HCT116 (cell line): Measurements from ENCODE around the gene BTNL3. TPM values are rescaled to one million over a fixed set of nuclear protein-coding genes. Genes with fewer than 3 reads are reported as not detected.

Experiments used
- ATAC-seq: fragments of 200-7000 bp; cut with Tn5 transposase; 2 replicates; pipeline ENCODE4 v1.9.1; 2020; ENCODE audit warnings: mild to moderate bottlenecking, moderate library complexity
- BruUV-seq: library from RNA; stranded (reverse); fragments of 400-500 nt; replicated peaks from 2 replicates; lab custom pipeline; 2021; lab: Mats Ljungman, UMichigan
- CTCF ChIA-PET: fragments of 300-600 bp; sonication (Branson Sonifier 250); formaldehyde crosslinking; loops from one replicate; lab custom pipeline; 2021; ENCODE audit warnings: antibody characterized with exemption; lab: Charles Lee
- POLR2A ChIA-PET: fragments of 300-600, 350-600 bp; sonication (Branson Sonifier 250); formaldehyde crosslinking; loops from one replicate; lab custom pipeline; 2021; ENCODE audit warnings: antibody characterized with exemption; lab: Charles Lee
- RAD21 ChIA-PET, 2 experiments: fragments of 300-600 bp; sonication (Branson Sonifier 250); formaldehyde crosslinking; loops; one replicate each; lab custom pipeline; 2023; ENCODE audit warnings: low total read pairs in 2 of 2; ENCODE audit not compliant: uncharacterized antibody in 2 of 2, unreplicated experiment in 2 of 2, low non-redundant PET in 1 of 2; lab: Charles Lee
- DNase-seq: peaks from one replicate; pipeline ENCODE4 v3.0.0-alpha.2; 2010; ENCODE audit warnings: low read depth, low spot score
- H2AFZ ChIP-seq: fragments of 200-600 bp; shearing (Covaris generic), sonication (generic); 2 replicates; pipeline ENCODE4 v1.6.1; 2017; ENCODE audit warnings: low read depth, mixed run types, mixed read lengths, antibody characterized with exemption, low read length; ENCODE audit not compliant: poor library complexity, severe bottlenecking
- H3K27ac ChIP-seq: 2 replicates; pipeline ENCODE4 v1.5.1; 2012; ENCODE audit warnings: low read depth, low read length
- H3K27me3 ChIP-seq: fragments of 200-600 bp; sonication (generic); 2 replicates; pipeline ENCODE4 v1.6.1; 2016; ENCODE audit warnings: mixed run types, low read length, mixed read lengths; ENCODE audit not compliant: insufficient read depth
- H3K36me3 ChIP-seq, 2 experiments: fragments of 200-500 bp in 1 of 2; fragments of 200-600 bp in 1 of 2; sonication (Bioruptor generic) in 1 of 2; sonication (generic) in 1 of 2; 2 replicates each; pipeline versions ENCODE4 v1.5.1 to v1.6.1; 2014 to 2016; ENCODE audit warnings: low read length in 2 of 2, inconsistent platforms in 1 of 2, mixed read lengths in 1 of 2, mixed run types in 1 of 2; ENCODE audit not compliant: insufficient read depth in 2 of 2, control insufficient read depth in 1 of 2
- H3K4me1 ChIP-seq, 2 experiments: fragments of 200-600 bp in 1 of 2; sonication (generic) in 1 of 2; 2 replicates each; pipeline versions ENCODE4 v1.5.1 to v1.6.1; 2012 to 2017; ENCODE audit warnings: low read length in 2 of 2, inconsistent platforms in 1 of 2, mild to moderate bottlenecking in 1 of 2, mixed read lengths in 1 of 2, mixed run types in 1 of 2, moderate library complexity in 1 of 2; ENCODE audit not compliant: insufficient read depth in 2 of 2, control insufficient read depth in 1 of 2
- H3K4me2 ChIP-seq: fragments of 200-600 bp; sonication (generic); 2 replicates; pipeline ENCODE4 v1.6.1; 2017; ENCODE audit warnings: mixed run types, low read length, mixed read lengths
- H3K4me3 ChIP-seq, 2 experiments: fragments of 200-600 bp in 1 of 2; sonication (generic) in 1 of 2; replicated peaks in 1 of 2; 2 replicates each; pipeline ENCODE4 v1.5.1; 2011 to 2016; ENCODE audit warnings: low read length in 2 of 2, control low read depth in 1 of 2, low read depth in 1 of 2, mild to moderate bottlenecking in 1 of 2, mixed read lengths in 1 of 2, mixed run types in 1 of 2
- H3K79me2 ChIP-seq: fragments of 200-600 bp; sonication (generic); 2 replicates; pipeline ENCODE4 v1.6.1; 2017; ENCODE audit warnings: mild to moderate bottlenecking, mixed run types, low read length, moderate library complexity, mixed read lengths; ENCODE audit not compliant: insufficient read depth
- H3K9ac ChIP-seq: fragments of 200-600 bp; sonication (generic); 2 replicates; pipeline ENCODE4 v1.6.1; 2016; ENCODE audit warnings: low read length, mixed read lengths
- H3K9me2 ChIP-seq: fragments of 200-600 bp; sonication (generic), shearing (Covaris generic); 2 replicates; pipeline ENCODE4 v1.6.1; 2017; ENCODE audit warnings: mixed run types, mild to moderate bottlenecking, moderate library complexity; ENCODE audit not compliant: insufficient read depth
- H3K9me3 ChIP-seq, 2 experiments: fragments of 200-500 bp in 1 of 2; fragments of 200-600 bp in 1 of 2; sonication (Bioruptor generic) in 1 of 2; sonication (generic) in 1 of 2; 2 replicates each; pipeline ENCODE4 v1.6.1; 2014 to 2017; ENCODE audit warnings: low read length in 2 of 2, mixed read lengths in 2 of 2, inconsistent platforms in 1 of 2, low read depth in 1 of 2, mild to moderate bottlenecking in 1 of 2, mixed run types in 1 of 2, moderate library complexity in 1 of 2; ENCODE audit not compliant: control insufficient read depth in 1 of 2, insufficient read depth in 1 of 2
- H4K20me1 ChIP-seq: fragments of 200-600 bp; sonication (generic), shearing (Covaris generic); 2 replicates; pipeline ENCODE4 v1.6.1; 2017; ENCODE audit warnings: mixed run types, mild to moderate bottlenecking, moderate library complexity; ENCODE audit not compliant: insufficient read depth
- CBX3 ChIP-seq: IDR thresholded peaks from 2 replicates; pipeline ENCODE4 v1.6.1; 2012; ENCODE audit warnings: low read depth
- CTCF ChIP-seq, 3 experiments: fragments of 200-600 bp in 1 of 3; sonication (generic) in 1 of 3; IDR thresholded peaks in 2 of 3; conservative IDR thresholded peaks in 1 of 3; 2 replicates each; pipeline ENCODE4 v1.5.1; 2012 to 2017; ENCODE audit warnings: low read depth in 2 of 3, low read length in 2 of 3, antibody characterized with exemption in 1 of 3, borderline replicate concordance in 1 of 3, control low read depth in 1 of 3, mild to moderate bottlenecking in 1 of 3, mixed read lengths in 1 of 3, mixed run types in 1 of 3, moderate library complexity in 1 of 3; ENCODE audit not compliant: insufficient read depth in 1 of 3
- EGR1 ChIP-seq: IDR thresholded peaks from 2 replicates; pipeline ENCODE4 v1.6.1; 2012; ENCODE audit warnings: low read depth
- POLR2AphosphoS5 ChIP-seq: IDR thresholded peaks from 2 replicates; pipeline ENCODE4 v1.6.1; 2011; ENCODE audit warnings: mild to moderate bottlenecking, low read depth, low read length, moderate library complexity
- REST ChIP-seq: IDR thresholded peaks from 2 replicates; pipeline ENCODE4 v1.6.1; 2012; ENCODE audit warnings: low read depth
- ZBTB33 ChIP-seq: IDR thresholded peaks from 2 replicates; pipeline ENCODE4 v1.6.1; 2011; ENCODE audit warnings: mild to moderate bottlenecking, low read length, moderate library complexity; ENCODE audit not compliant: insufficient replicate concordance; ENCODE audit errors: extremely low read depth
- ZFX ChIP-seq: fragments of 450-650 bp; IDR thresholded peaks from 2 replicates; pipeline ENCODE4 v1.6.1; 2017
- intact Hi-C: fragments of 100-400 bp; cut with micrococcal nuclease; formaldehyde crosslinking; loops from 2 replicates; pipeline ENCODE4 v1.10.0; 2022
- total RNA-seq: library from RNA; stranded (reverse); gene quantifications from one replicate; pipeline ENCODE4 v1.2.1, GENCODE V29; 2021; ENCODE audit not compliant: unreplicated experiment

Gene BTNL3
- total RNA-seq, 1 experiment from 2014 or later: not detected

GRCh38 chr5:181047921-181048320 is 59.3 kb downstream of the BTNL3 start (continued):
- TF ChIP-seq ZBTB33: no peak

GRCh38 chr5:181050016-181050415 is 61.4 kb downstream of the BTNL3 start:
- H3K79me2 ChIP-seq: no peaks in the 10 kb centered on the region
- TF ChIP-seq CBX3: no peak
- intact Hi-C loops: no loop called here
- no peak overlapping the region for H3K4me3 ChIP-seq
- peaks cover 8% of the 10 kb centered on the region; the same call in 1 of the 2 replicates for H3K27me3 ChIP-seq
- ATAC-seq: no peak
- DNase-seq: no peak
- H3K4me2 ChIP-seq: no peak overlapping the region
- H3K36me3 ChIP-seq: no peaks in the 10 kb centered on the region
- ChIA-PET POLR2A (no interaction called here), RAD21 (no interaction called here), CTCF (no interaction called here)
- peaks cover 3 to 17% of the 10 kb centered on the region in 2 experiments; a peak in 3 of 4 replicates for H3K4me1 ChIP-seq
- no peak overlapping the region for H2AFZ ChIP-seq
- H4K20me1 ChIP-seq: no peaks in the 10 kb centered on the region
- no peaks in the 10 kb centered on the region for H3K9me2 ChIP-seq
- no peak overlapping the region for H3K9ac ChIP-seq
- BruUV-seq: no TSS peak
- H3K9me3 ChIP-seq: no peaks in the 10 kb centered on the region
- no peak overlapping the region for H3K27ac ChIP-seq

- no peaks in the 10 kb centered on the region for H4K20me1 ChIP-seq
- CTCF ChIA-PET: no interaction called here
- peak overlapping the region; percentile 78 for H2AFZ ChIP-seq
- POLR2A ChIA-PET: no interaction called here
- H3K36me3 ChIP-seq: no peaks in the 10 kb centered on the region
- no peak; the same call in 1 of the 2 replicates for ATAC-seq
- H3K27ac ChIP-seq: no peak overlapping the region; the same call in 1 of the 2 replicates
- H3K9me3 ChIP-seq: no peaks in the 10 kb centered on the region
- peaks cover 3 to 17% of the 10 kb centered on the region in 2 experiments; a peak in 3 of 4 replicates for H3K4me1 ChIP-seq
- H3K79me2 ChIP-seq: no peaks in the 10 kb centered on the region
- BruUV-seq: no TSS peak
- RAD21 ChIA-PET: no interaction called here
- no peaks in the 10 kb centered on the region for H3K27me3 ChIP-seq
- H3K4me3 ChIP-seq: peak overlapping the region in 1 of 2 experiments; percentile 61; a peak in 2 of 4 replicates
- peak overlapping the region; percentile 78 for H3K4me2 ChIP-seq
- H3K9me2 ChIP-seq: no peaks in the 10 kb centered on the region
- intact Hi-C loops: no loop called here
- DNase-seq: no peak
- no peak overlapping the region for H3K9ac ChIP-seq
- no peak for TF ChIP-seq CTCF (IDR thresholded peaks at IDR 0.05 in 2 of 3, conservative IDR thresholded peaks at IDR 0.05 in 1 of 3; ENCODE audit: borderline replicate concordance in 1 of 3, insufficient read depth in 1 of 3, low read depth in 2 of 3, low read length in 2 of 3)
- TF ChIP-seq POLR2AphosphoS5: no peak
- no peak for TF ChIP-seq EGR1
- TF ChIP-seq ZFX: no peak
- TF ChIP-seq REST: no peak
Measured at GRCh38 chr5:181051841-181052671, 63.4 kb downstream of the BTNL3 start.
